ENCODE data around the gene KRT9. TPM values are rescaled to one million over a fixed set of nuclear protein-coding genes. Genes with fewer than 3 reads are reported as not detected.

The KRT9 gene
- total and polyA plus RNA-seq, 2 of the 13 experiments (the other 11 are each of a cell fraction or from before 2014, with no cell fraction given): not detected

- TF ChIP-seq ZNF18 (CRISPR knock-in tag; IDR thresholded peaks at IDR 0.05; ENCODE audit: insufficient replicate concordance) (peak; percentile 16), RXRB (CRISPR knock-in tag; IDR thresholded peaks at IDR 0.05; ENCODE audit: borderline replicate concordance) (peak; percentile 22; the same call in 1 of the 2 replicates), MIXL1 (CRISPR knock-in tag; IDR thresholded peaks at IDR 0.05) (no peak), ZNF816 (CRISPR knock-in tag; IDR thresholded peaks at IDR 0.05; ENCODE audit: borderline replicate concordance) (no peak), ZNF3 (CRISPR knock-in tag; IDR thresholded peaks at IDR 0.05) (no peak), ZNF598 (CRISPR knock-in tag; IDR thresholded peaks at IDR 0.05; ENCODE audit: borderline replicate concordance) (no peak), ZSCAN31 (CRISPR knock-in tag; IDR thresholded peaks at IDR 0.05; ENCODE audit: low read depth) (no peak), SOX5 (CRISPR knock-in tag; IDR thresholded peaks at IDR 0.05; ENCODE audit: borderline replicate concordance) (no peak; the same call in 1 of the 2 replicates), REL (CRISPR knock-in tag; conservative IDR thresholded peaks at IDR 0.05) (no peak), NFIC (IDR thresholded peaks at IDR 0.05; ENCODE audit: low read length) (no peak), TSC22D2 (CRISPR knock-in tag; IDR thresholded peaks at IDR 0.05; ENCODE audit: borderline replicate concordance) (no peak)
These were observed 22.2 kb downstream of the KRT9 start (continued) for GRCh38 chr17:41549596-41550039.

All from HepG2 (cell line).